Fibroblast of pulmonary artery (primary cell): ENCODE data around the gene VWC2.

ENCODE experiments used
- DNase-seq: peaks from one replicate; pipeline ENCODE4 v3.0.0-alpha.2; 2010; ENCODE audit warnings: low read depth
- H3K4me3 ChIP-seq: replicated peaks from 2 replicates; pipeline ENCODE4 v1.5.1; 2011; ENCODE audit warnings: low read depth, mild to moderate bottlenecking, control low read depth, low read length, moderate library complexity
- TF ChIP-seq, protein P1 (sequence below): IDR thresholded peaks from 2 replicates; pipeline ENCODE4 v1.5.1; 2011; ENCODE audit warnings: mild to moderate bottlenecking, control low read depth, low read length, inconsistent platforms; ENCODE audit errors: missing control alignments

Gene VWC2

DNA sequence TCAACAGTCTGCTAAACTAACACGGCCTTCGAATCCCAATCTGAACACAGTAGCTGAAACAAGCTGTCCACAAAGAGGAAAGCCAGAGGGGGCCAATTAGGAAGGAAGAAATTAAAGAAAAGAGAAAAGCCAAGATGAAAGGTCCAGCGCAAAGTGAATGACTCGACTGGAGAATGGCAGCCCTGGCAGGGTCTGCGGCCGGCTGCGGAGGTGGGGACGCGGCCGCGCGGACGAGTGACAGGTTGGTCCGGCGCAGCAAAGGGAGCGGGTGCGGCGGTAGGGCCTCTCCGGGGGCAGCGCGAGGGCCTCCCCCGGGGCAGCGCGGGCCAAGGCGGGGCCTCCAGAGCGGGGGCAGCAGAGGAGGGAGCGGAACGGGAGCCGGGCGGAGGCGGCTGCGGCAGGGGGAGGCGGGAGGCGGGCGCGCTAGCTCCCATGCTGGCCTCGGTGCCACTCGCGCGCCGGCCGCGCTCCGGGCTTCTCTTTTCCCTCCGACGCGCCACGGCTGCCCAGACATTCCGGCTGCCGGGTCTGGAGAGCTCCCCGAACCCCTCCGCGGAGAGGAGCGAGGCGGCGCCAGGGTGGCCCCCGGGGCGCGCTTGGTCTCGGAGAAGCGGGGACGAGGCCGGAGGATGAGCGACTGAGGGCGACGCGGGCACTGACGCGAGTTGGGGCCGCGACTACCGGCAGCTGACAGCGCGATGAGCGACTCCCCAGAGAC is at the start of gene VWC2:
VWC2 (plus strand) TSS at position 421 of the 718 bp plus-strand sequence. CDS start 1,798 bp downstream, outside the sequence.
- no peak within 1 kb of the TSS for H3K4me3 ChIP-seq
- no peak for DNase-seq
- TF ChIP-seq, protein P1, sequence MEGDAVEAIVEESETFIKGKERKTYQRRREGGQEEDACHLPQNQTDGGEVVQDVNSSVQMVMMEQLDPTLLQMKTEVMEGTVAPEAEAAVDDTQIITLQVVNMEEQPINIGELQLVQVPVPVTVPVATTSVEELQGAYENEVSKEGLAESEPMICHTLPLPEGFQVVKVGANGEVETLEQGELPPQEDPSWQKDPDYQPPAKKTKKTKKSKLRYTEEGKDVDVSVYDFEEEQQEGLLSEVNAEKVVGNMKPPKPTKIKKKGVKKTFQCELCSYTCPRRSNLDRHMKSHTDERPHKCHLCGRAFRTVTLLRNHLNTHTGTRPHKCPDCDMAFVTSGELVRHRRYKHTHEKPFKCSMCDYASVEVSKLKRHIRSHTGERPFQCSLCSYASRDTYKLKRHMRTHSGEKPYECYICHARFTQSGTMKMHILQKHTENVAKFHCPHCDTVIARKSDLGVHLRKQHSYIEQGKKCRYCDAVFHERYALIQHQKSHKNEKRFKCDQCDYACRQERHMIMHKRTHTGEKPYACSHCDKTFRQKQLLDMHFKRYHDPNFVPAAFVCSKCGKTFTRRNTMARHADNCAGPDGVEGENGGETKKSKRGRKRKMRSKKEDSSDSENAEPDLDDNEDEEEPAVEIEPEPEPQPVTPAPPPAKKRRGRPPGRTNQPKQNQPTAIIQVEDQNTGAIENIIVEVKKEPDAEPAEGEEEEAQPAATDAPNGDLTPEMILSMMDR = no peak

DNA sequence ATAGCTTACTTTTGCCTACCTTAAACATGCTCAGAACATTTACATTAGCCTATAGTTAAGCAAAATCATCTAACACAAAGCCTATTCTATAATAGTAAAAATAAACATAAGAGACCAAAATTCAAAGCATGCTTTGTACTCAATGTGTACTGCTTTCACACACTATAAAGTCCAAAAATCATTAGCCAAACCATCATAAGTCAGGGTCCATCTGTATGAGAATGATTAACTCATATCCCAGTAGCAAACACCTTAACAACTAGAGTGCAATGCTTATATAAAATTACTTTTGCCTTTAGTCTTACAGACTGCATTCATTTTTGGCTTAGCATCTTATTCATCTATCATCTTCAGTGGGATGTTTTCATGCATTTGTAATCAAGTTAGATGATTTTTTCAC is 49.4 kb upstream of the VWC2 start:
- DNase-seq = no peak
- no peak overlapping the region for H3K4me3 ChIP-seq
- TF ChIP-seq, protein P1 = no peak

DNA sequence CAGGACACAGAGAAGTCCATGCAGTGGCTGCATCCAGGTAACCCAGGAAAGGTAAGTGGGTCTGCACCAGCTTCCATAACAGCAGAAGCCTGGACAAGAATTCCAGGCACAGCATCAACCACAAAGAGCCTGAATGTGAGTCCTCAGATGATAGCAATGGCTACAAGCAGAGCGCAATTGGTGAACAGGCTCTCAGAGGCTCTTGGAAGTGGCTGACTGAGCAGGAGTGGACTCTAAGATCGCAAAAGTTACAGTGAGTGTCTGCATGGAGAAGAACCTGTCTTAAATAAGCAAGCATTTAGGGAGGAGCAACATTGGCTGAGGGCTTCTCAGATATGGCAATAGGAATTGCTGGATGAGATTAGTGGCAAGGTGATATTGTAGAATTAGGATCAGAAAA is 41.6 kb upstream of the VWC2 start:
- H3K4me3 ChIP-seq = no peak overlapping the region
- TF ChIP-seq, protein P1 = no peak
- DNase-seq = no peak

- no peak for DNase-seq
- TF ChIP-seq, protein P1 = no peak
- no peak overlapping the region for H3K4me3 ChIP-seq
Measured at GRCh38 chr7:49762666-49763065, 10.8 kb upstream of the VWC2 start.

DNA sequence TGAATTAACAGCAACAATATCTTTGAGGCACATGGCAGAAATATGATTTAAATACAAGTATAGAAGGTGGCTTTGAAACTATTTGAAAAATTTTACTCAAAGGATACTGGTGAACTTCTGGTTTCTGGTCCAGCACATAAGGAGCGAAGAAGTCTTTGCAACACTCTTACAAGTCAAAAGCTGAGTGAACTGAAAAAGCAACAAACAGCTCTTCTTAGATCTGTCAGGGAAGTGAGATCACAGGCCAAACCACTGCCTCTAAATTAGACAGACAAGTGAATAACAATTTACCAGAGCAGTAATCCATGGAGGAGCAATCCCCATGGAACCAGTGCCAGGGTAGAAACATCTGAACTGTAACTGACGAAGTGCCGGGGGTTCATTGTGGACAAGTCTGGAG is 9.6 kb upstream of the VWC2 start:
- TF ChIP-seq, protein P1 = no peak
- no peak overlapping the region for H3K4me3 ChIP-seq
- no peak for DNase-seq

DNA sequence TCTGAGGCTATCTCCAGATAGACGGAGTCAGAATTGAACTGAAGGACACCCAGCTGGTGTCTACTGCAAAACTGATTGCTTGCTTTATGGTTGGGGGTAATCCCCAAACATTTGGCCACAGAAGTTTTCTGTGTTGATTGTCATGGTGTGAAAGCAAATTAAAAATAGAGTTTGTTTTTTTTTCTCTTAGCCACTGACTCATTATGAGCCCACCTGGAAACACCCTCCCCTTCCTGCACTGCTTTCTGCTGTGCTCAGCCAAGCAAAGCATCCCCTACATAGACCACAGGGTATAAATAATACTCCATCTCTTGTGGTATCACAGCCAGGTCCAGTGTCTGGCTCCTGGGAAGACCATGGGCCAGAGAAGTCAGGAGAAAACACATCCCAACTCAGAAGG is 6.5 kb upstream of the VWC2 start:
- TF ChIP-seq, protein P1 = no peak
- H3K4me3 ChIP-seq = no peak overlapping the region
- DNase-seq = no peak

- TF ChIP-seq, protein P1 = no peak
- no peak overlapping the region for H3K4me3 ChIP-seq
- no peak for DNase-seq
Measured at GRCh38 chr7:49767719-49768118, 5.7 kb upstream of the VWC2 start.
